HG02678 (cell line): ENCODE data around the gene CTDSPL.

ENCODE experiments used
- ATAC-seq: cut with Tn5 transposase; IDR thresholded peaks from one replicate; pipeline ENCODE4 v1.9.1; 2021; ENCODE audit warnings: mild to moderate bottlenecking, moderate library complexity; ENCODE audit not compliant: unreplicated experiment

The CTDSPL gene

GRCh38 chr3:37888421-37888820, 26.7 kb downstream of the CTDSPL start:
- no peak for ATAC-seq

- ATAC-seq = peak; percentile 10
Measured at GRCh38 chr3:37890522-37890921, 28.8 kb downstream of the CTDSPL start.

- ATAC-seq = peak; percentile 71
Measured at GRCh38 chr3:37891227-37891626, 29.5 kb downstream of the CTDSPL start.

- ATAC-seq = no peak
Measured at GRCh38 chr3:37892927-37893600, 31.4 kb downstream of the CTDSPL start.

GRCh38 chr3:37896827-37897226, 35.1 kb downstream of the CTDSPL start:
- ATAC-seq = no peak

- ATAC-seq = no peak
Measured at GRCh38 chr3:37897763-37898162, 36.1 kb downstream of the CTDSPL start.

GRCh38 chr3:37898424-37898823, 36.7 kb downstream of the CTDSPL start:
- no peak for ATAC-seq

GRCh38 chr3:37899101-37899707, 37.5 kb downstream of the CTDSPL start:
- ATAC-seq = peak; percentile 76

GRCh38 chr3:37899711-37900306, 38.1 kb downstream of the CTDSPL start:
- no peak for ATAC-seq

- no peak for ATAC-seq
Measured at GRCh38 chr3:37901721-37902120, 40.0 kb downstream of the CTDSPL start.

GRCh38 chr3:37902674-37903073, 41.0 kb downstream of the CTDSPL start:
- no peak for ATAC-seq

GRCh38 chr3:37903320-37903719, 41.6 kb downstream of the CTDSPL start:
- no peak for ATAC-seq

- no peak for ATAC-seq
Measured at GRCh38 chr3:37903734-37904133, 42.1 kb downstream of the CTDSPL start.

- no peak for ATAC-seq
Measured at GRCh38 chr3:37904601-37905000, 42.9 kb downstream of the CTDSPL start.

GRCh38 chr3:37905346-37905745, 43.7 kb downstream of the CTDSPL start:
- no peak for ATAC-seq

- no peak for ATAC-seq
Measured at GRCh38 chr3:37905987-37906674, 44.5 kb downstream of the CTDSPL start.

GRCh38 chr3:37906734-37907282, 45.1 kb downstream of the CTDSPL start:
- peak; percentile 34 for ATAC-seq

- no peak for ATAC-seq
Measured at GRCh38 chr3:37907371-37907770, 45.7 kb downstream of the CTDSPL start.

- peak; percentile 94 for ATAC-seq
Measured at GRCh38 chr3:37907906-37908305, 46.2 kb downstream of the CTDSPL start.

GRCh38 chr3:37909067-37909911, 47.6 kb downstream of the CTDSPL start:
- ATAC-seq = no peak
